ENCODE data around the gene KIRREL3.

DNA sequence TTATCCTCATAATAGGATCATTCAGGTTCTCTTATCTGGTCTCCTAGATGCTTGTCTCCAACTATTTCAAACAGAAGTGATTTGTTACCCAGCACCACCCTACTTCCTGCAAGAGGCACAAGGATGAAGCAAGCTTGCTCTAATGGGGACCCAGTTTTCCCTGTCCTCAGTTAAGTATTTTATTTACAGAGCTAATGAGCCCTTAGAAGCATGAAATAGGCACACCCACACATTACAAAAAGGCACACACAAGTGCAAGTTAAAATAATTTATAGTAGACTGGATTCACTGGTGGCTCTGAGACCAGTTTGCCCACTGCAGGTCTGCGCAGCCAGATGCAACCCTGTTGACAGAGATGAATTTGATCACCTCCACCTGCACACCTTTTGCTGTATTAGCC is 167.5 kb downstream of the KIRREL3 start:
- TF ChIP-seq EZH2phosphoT487 (conservative IDR thresholded peaks at IDR 0.05; ENCODE audit: low read length), result no peak
- no peak for TF ChIP-seq CTCF (IDR thresholded peaks at IDR 0.05; ENCODE audit: insufficient read depth, low read length, poor library complexity, severe bottlenecking)

Data from SU-DHL-6 (cell line).